HG03565 (cell line): ENCODE results near the gene RADIL.
A peak's percentile ranks its signal among the peaks of the same experiment; 100 is the strongest.

Experiments used
- ATAC-seq: cut with Tn5 transposase; IDR thresholded peaks from one replicate; pipeline ENCODE4 v1.9.1; 2021; ENCODE audit warnings: mild to moderate bottlenecking, moderate library complexity; ENCODE audit not compliant: unreplicated experiment

The RADIL gene

DNA sequence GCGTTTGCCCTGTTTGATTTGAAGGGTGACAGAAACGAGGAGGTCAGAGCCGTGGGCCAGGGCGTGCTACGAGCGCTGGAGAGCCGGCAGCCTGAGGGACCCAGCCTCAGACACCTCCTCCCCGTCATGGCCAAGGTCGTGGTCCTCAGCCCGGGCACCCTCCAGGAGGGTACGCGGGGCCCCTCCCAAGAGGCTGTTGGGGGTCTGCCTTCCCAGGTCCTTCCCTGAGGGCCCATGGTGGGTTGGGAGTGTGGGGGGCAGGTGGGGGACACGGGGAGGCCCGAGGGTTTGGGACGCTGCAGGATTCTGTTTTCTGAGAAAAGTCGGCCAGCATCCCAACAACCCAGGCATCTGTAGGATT is 100.2 kb downstream of the RADIL start:
- ATAC-seq: no peak

DNA sequence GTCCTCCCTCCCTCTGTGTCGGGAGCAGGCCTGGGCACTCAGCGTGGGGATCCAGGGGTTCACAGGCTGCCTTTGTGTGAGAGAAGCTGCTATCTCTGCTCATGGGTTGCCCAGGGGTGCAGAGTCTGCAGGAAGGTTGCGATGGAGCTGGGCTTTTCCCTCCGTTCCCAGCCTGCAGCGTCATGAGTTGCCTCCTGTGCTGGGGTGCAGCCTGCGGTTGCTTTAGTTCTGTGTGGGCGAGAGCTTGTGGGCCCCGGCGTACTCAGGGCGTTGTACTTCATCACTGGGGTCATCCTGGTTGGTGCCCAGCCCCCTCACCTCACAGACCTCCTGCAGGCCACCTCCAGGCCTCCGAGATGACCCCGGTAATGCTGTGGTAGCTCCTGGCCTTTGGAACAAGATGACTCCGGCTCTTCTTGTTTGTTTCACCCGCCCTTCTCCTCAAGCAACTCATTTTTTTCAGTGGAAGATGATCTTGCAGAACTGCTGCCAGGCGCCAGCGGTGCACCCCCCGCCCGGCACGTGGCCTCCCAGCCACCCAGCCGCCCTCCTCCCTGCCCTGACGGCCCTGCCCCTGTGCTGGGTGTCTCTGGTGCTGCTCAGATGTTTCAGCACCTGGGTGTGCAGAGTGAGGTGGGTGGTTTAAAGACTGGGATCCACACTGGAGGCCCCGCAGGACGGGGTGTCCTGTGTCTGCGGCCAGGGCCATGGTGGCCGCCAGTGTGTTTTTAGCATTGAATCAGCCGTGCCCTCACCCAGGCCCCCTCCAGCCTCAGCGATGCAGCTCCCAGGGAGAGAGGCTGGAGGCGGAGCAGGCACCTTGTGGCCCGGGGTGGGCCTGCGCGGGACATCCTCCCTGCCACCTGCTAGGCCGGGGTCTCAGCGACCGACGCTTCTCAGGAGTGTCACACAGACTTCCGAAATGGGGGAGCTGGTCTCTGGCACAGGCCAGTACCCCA is 100.9 kb downstream of the RADIL start:
- no peak for ATAC-seq

- ATAC-seq: no peak
These were observed 102.0 kb downstream of the RADIL start for GRCh38 chr7:4781366-4782069.

- ATAC-seq: no peak
These were observed 104.4 kb downstream of the RADIL start for GRCh38 chr7:4779118-4779517.

DNA sequence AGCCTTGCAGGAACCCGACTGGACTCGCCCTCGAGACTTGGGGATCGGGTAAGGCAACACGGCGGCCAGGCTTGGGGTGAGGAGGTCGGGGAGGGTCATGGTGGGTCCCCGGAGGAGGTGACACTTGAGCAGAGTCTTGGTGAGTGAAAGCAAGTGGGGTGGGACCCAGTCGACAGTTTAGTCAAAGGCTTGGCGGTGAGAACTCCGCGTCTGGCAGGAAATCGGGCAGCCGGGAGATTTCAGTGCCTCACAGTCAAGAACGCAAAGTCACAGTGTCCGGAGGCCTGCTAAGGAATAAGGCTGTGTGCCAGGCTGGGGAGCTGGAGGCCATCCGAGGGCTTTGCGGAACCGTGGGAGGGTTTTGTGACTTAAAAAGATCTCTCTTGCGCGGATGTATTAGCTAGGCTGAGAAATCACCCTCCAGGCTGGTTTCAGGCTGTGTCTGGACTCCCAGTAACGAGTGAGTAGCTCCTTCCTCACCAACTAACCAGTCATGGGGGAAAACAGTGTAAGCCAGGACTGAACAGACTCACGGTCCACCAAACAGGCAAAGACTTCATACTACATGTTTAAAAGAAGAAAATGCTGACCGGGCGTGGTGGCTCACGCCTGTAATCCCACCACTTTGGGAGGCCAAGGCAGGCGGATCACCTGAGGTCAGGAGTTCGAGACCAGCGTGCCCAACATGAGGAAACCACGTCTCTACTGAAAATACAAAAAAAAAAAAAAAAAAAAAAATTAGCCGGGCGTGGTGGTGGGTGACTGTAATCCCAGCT is 107.5 kb downstream of the RADIL start:
- no peak for ATAC-seq

DNA sequence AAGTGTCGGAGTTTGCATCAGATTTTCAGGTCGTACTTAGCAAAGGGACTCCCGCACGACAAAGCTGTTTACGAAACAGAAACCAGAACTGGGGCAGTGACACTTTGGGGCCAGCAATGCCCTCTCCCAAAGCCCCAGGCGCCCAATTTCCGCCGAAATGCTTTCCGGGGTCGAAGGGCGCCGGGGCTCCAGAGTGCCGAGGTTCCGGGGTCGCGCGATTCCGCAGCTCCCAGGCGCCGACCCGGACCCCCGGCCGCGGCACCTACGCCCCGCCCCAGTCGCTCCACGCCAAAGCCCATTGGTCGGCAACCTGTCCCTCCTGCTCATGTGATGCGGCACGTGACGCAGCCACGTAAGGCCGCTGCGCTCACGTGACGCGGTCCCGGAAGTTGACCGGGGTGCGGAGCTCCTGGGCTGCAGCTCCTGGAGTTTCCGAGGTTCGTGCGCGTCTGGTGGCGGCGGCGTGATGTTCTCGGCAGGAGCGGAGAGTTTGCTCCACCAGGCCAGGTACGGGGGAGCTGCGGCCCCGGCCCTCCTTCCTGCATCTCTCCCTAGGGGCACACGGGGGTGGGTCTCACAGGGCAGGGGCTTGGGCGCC is 108.2 kb downstream of the RADIL start, which contains the start of gene AP5Z1:
Gene AP5Z1, plus strand, starts transcription at position 374 of the 598 bp plus-strand sequence. Its CDS starts 93 bp downstream, at position 467.
- ATAC-seq: peak; percentile 88

- peak; percentile 14 for ATAC-seq
These were observed 108.8 kb downstream of the RADIL start for GRCh38 chr7:4774658-4775249.

DNA sequence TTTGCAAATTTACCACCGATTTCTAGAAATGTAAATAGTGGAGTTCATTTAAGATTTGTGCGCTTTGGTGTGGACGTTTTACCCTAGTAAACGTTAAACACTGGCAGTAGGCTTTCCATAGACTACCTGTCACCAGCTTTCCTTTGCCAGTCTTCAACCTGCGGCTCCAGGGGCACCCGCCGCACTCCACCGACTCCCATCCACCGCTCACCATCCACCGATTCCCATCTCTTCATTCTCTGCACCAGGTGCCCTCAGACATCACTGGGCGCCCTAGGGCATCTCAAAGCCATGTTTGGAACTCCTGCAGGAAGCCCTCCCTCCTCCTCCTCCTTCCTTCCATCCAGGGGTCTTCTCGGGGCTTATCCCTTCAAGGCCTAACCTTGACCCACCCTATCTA is 109.5 kb downstream of the RADIL start:
- ATAC-seq: no peak

DNA sequence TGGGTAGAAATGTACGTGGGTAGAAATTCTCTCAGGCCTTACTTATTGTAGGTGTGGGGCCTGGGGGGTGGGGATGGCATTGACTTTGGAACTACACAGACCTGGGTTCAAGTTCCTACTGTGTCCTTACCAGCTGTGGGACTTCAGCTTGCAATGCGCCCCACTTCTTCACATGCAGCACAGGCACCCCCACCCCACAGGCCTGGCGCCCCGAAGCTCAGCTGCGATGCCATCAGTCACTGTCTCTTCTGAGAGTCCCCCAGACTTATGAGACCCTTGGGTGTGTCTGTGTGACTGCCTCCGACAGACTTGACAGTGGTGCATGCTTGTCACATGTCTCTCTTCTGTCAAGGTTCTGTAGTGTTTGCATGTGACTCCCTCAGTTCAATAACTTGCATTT is 111.2 kb downstream of the RADIL start:
- no peak for ATAC-seq

- no peak for ATAC-seq
These were observed 111.8 kb downstream of the RADIL start for GRCh38 chr7:4771737-4772136.

DNA sequence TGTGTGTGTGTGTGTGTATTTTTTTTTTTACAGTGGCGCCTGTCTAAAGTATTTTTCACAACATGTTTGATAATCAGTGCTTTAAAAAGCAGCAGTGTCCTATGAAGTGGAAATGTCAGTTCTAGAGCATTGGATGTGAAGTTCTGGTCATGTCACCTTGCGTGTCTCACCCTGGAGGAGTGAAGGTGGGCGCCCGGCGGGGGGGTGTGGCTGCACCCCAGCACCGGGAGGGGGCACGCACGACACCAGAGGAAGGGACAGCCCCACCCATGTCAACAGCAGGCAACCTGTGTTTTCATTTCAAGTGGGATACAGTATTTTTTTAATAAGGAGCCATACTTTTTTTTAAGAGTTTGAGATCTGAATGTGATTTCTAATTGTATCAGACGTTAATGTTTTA is 112.6 kb downstream of the RADIL start:
- no peak for ATAC-seq

- ATAC-seq: no peak
These were observed 113.8 kb downstream of the RADIL start for GRCh38 chr7:4769761-4770160.

DNA sequence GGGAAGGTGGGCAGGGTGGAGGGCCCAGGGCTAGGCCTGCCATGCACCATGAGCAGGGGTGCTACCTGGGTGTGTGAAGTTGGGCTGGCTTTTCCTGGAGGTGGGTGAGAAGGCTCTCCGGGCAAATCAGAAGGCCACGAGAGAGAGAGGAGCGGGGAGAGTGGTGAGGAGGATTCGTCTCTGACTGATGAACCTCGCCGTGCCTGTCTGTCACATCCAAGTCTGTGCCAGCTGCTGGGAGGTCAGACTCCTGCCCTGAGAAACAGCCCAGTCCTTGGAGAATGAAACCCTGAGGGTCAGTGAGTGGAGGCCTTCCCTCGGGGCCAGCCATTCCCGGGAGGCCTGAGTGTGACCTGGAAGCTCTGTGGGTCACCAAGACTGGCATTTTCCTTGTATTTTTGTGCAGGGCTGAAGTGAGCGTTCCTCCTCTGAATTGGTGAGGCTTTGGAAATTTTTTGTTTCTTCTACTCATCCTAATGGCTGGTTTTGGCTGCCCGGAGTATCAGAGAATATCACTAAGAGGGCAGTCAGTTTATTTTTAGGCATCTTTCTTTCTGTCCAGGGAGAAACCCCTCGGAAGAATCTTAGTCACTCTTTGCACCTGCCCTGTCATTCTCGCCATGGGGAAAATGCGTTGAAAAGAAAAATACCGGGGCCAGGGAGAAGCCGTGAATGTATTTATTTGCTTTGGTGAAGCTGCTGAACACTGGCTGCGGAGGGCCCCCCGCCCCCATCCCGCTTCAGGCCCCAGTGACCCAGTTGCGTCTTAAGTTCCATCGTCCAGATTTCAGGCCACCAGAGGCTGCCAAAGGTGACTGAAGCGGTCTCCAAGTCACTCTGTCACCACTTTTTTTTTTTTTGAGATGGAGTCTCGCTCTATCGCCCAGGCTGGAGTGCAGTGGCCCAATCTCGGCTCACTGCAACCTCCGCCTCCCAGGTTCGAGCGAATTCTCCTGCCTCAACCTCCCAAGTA is 114.6 kb downstream of the RADIL start:
- ATAC-seq: no peak

- ATAC-seq: no peak
These were observed 116.6 kb downstream of the RADIL start for GRCh38 chr7:4766666-4767519.

- no peak for ATAC-seq
These were observed 117.6 kb downstream of the RADIL start for GRCh38 chr7:4765776-4766490.

DNA sequence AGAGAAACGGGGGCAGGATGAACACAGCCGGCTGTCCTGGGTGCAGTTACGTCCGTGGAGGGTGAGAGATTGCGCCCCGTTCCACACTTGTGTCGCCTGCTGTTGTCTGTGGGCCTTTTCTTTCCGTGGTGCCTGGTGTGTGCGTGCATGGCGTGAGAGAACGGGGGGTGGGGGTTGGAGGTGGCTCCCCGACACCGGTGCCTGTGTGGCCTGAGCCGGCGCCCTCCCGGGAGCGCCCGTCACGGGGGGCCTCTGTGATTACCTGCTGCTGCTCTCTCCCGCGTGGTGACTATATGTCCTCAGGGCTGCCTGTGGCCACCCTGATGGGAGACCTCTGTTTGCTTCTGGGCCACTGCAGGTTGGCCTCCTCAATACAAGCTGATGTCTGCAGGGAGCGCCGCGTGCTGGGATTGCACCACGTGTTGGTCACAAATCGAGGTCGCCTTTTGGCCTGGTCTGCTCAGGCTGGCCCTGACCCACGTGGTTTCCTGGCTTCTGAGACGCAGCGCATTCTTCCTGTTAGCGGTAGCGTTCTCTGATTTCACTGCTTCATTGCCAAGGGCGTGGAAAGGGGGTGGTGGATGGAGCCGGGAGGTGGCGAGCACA is 119.0 kb downstream of the RADIL start:
- ATAC-seq: no peak

DNA sequence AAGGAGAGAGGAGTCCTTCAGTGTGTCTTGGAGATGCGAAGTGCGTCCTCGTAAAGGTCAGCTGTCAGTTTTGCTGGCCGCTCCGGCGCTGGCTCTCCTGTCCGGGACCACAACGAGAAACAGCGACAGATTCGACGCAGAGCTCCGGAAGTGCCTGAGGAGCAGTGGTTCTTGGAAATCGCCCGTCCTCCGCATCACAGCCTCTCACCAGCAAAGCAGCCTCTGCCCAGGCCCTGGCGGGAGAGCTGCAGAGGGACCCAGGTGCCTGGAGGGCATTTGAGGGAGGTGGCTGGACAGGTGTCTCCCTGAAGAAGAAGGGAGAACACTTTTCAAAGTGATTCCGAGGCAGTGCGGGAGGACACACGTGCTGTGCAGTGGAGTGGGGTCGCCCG is 119.7 kb downstream of the RADIL start:
- ATAC-seq: no peak
